Endothelial cell of umbilical vein (primary cell): Measurements from ENCODE around the gene SKA3.

ENCODE experiments used
- CTCF ChIP-seq, 2 donors: IDR thresholded peaks; 1 replicate in 1 of 2; 2 replicates in 1 of 2; pipeline ENCODE4 v1.5.1; 2011; ENCODE audit warnings: low read length in 2 of 2, mild to moderate bottlenecking in 2 of 2, moderate library complexity in 2 of 2, control low read depth in 1 of 2, inconsistent platforms in 1 of 2, low read depth in 1 of 2; ENCODE audit not compliant: insufficient read depth in 1 of 2; ENCODE audit errors: extremely low read depth in 1 of 2
- EZH2 ChIP-seq: IDR thresholded peaks from 2 replicates; pipeline ENCODE4 v1.6.1; 2012; ENCODE audit warnings: borderline replicate concordance, low read depth, mild to moderate bottlenecking, moderate library complexity, low read length, inconsistent platforms; ENCODE audit not compliant: severe bottlenecking
- POLR2A ChIP-seq: IDR thresholded peaks from 2 replicates; pipeline ENCODE4 v1.6.1; 2012; ENCODE audit warnings: low read depth, mild to moderate bottlenecking, control low read depth, low read length
- POLR2AphosphoS5 ChIP-seq: IDR thresholded peaks from 2 replicates; pipeline ENCODE4 v1.6.1; 2012; ENCODE audit warnings: low read depth, mild to moderate bottlenecking, control low read depth, low read length, moderate library complexity; ENCODE audit not compliant: insufficient read depth

- TF ChIP-seq CTCF (IDR thresholded peaks at IDR 0.05; ENCODE audit: extremely low read depth in 1 of 2, insufficient read depth in 1 of 2, low read depth in 1 of 2, low read length in 2 of 2) (no peak), POLR2A (no peak), POLR2AphosphoS5 (no peak), EZH2 (no peak)
Measured at GRCh38 chr13:21202767-21203531, 26.6 kb upstream of the SKA3 start.
